ENCODE results near the gene ADAP2.
"Not testable (repeated sequence)": the region's sequence is repeated elsewhere in the genome, so short reads cannot be mapped to it uniquely, and the experiment has no call there.

ADAP2 gene, protein sequence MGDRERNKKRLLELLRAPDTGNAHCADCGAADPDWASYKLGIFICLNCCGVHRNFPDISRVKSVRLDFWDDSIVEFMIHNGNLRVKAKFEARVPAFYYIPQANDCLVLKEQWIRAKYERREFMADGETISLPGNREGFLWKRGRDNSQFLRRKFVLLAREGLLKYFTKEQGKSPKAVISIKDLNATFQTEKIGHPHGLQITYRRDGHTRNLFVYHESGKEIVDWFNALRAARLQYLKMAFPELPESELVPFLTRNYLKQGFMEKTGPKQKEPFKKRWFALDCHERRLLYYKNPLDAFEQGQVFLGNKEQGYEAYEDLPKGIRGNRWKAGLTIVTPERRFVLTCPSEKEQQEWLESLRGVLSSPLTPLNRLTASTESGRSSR

DNA sequence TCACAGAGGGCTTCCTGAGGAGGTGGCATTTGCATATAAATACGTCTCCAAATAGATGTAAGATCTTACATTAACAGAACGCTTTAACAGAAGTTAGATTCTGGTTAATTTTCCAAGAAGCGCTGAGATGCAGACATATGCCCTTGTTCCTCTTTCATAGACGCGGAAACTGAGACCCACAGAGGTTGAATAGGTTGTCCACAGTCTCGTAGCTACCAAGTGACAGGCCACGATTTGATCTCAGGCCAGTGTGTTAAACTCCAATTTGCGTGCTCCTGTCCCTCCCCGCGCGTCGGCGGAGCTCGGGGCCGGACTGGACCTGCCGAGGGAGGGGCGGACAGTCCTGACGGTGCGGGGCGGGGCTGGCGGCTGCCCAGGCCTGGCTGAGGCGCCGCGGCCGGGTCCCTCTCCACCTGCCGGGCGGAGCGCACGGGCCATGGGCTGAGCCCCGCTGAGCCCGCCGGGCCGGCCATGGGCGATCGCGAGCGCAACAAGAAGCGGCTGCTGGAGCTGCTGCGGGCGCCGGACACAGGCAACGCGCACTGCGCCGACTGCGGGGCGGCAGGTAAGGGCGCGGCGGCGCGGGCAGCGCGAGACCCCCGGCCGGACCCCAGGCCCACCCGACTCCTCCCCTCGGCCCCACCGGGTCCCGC, at the start of gene ADAP2:
Gene ADAP2, plus strand, starts transcription at position 402 of the 653 bp plus-strand sequence. Its CDS starts 70 bp downstream, at position 472.
- DNase-seq (ENCODE audit: low read depth in 2 of 2), result no peak

DNA sequence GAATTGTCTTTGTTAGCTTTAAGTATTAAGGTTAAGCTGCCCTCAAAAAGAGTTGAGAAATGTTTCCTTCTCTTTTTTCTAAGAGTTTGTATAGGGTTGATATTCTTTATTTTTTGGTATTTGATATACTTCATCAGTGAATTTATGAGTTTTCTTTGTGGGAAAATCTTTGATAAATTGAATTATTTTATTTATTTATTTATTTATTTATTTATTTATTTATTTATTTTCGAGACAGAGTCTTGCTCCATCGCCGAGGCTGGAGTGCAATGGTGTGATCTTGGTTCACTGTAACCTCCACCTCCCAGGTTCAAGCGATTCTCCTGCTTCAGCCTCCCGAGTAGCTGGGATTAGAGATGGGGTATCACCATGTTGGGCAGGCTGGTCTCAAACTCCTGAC, 35.6 kb upstream of the ADAP2 start:
- DNase-seq (ENCODE audit: low read depth in 2 of 2), result no peak

DNA sequence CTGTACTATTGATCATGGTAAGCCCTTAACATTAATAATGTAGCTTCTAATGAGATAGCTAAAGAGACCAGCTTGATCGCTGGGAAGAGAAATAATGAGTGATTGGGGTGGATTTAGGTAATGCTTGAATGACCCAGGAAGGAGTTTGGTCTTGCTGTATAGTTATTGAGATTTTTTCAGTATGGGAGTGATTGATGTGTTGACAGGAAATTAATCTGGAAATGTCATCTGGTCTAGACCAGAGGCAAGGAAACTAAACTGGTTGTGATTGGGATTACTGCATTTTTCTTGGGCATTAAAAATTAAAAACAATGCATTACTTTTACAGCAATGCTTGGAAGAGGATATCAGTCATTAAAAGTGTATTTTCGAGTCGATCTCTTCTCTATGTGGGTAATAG, 27.5 kb upstream of the ADAP2 start:
- no peak for DNase-seq (ENCODE audit: low read depth in 2 of 2)

DNA sequence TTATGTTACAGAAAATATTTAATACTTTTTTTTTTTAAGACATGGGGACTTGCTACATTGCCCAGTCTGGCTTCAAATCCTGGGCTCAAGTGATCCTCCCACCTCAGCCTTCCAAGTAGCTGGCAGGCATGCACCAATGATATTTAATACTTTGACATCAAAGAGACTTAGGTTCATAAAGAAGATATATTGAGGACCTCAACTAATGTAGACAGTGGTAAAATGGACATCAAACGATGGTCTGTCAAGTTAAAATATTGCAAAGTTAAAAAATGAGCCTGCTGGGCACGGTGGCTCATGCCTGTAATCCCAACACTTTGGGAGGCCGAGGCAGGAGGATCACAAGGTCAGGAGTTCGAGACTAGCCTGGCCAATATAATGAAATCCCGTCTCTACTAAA, 24.4 kb upstream of the ADAP2 start:
- no peak for DNase-seq (ENCODE audit: low read depth in 2 of 2)

DNA sequence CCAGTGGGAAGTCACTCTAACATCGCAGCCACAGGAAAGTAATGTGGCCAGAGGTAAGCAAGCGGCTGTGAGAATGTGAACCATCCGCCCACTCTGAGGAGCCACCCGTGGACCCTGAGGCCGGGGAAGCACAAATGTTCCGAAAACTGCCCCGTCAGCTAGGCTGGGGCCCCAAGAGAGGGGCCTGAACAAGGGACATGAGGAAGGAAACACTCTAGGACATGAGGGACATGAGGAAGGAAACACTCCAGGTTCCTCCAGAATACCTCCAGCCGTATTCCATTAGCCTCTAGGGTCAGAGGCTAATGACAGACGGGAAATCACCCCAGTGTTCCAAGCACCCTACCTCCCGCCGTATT, 16.0 kb upstream of the ADAP2 start:
- DNase-seq (ENCODE audit: low read depth in 2 of 2), result no peak

DNA sequence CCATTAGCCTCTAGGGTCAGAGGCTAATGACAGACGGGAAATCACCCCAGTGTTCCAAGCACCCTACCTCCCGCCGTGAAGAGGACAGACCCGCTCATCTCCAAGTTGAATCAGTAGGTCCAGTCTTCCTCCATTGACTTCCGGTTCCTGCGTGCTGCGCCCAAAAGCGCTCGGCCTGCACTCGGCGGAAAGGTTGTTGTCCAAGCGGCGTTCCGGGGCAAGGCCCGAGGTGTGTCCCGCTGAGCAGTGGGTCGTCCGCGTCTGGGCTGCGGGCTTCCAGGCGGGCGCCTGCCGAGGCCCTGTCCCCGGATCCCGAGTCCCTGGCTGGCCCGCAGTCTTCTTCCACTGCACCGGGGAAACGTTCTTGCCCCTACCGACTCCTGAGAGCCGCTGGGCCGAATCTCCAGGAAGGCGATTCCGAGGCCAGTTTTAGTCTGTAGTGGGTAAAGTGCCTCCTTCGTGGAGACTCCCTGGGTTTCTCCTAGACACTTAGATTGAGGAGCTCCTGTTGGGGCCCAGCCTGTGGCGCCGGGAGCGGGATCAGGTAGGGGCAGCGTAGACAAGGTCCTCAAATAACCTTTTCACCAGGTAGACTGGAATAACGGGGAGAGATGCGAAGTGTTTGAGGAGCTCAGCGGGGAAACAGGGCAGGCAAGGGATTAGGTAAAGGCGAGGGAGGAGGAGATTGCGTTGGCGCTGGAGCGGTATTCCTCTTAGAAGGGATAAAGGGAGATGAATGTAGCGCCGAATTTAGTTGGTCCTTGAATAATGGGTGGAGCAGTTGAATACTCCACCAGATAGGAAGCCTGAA, 15.4 kb upstream of the ADAP2 start, which contains the start of gene TEFM:
Gene TEFM, minus strand, starts transcription at position 138 of the 811 bp plus-strand sequence. Its CDS starts 40 bp downstream, at position 98.
- DNase-seq (ENCODE audit: low read depth in 2 of 2), result peak; percentile 77

DNA sequence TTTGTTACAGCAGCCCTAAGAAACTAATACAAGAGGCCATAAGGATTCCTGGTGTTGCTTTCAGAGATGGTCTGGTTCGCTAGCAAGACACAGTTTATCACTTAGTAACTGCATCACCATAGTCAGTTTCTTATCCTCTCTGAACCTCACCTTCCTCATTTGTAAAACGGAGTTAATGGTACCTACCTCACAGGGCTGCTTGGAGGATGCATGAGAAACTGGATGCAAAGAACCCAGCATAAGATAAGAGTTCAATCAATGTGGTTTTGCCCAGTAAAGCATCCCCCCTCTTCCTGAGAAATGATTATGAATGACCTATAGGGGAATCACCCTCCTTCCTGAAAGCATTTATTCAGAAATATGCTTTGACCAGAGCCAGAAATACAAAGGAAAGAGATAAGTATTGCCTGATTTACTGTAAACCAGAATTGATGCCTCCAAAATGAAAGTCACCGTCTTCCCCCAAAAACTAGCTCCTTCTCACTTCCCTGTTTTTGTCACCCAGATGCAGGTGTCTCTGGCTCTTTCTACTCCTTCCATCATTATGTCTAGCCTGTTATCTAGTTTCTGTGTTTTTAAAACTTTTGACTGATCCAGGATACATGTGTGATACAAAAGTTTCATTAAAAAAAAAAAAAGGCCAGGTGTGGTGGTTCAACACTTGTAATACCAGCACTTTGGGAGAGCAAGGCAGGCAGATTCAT, 12.9 kb upstream of the ADAP2 start:
- no peak for DNase-seq (ENCODE audit: low read depth in 2 of 2)

DNA sequence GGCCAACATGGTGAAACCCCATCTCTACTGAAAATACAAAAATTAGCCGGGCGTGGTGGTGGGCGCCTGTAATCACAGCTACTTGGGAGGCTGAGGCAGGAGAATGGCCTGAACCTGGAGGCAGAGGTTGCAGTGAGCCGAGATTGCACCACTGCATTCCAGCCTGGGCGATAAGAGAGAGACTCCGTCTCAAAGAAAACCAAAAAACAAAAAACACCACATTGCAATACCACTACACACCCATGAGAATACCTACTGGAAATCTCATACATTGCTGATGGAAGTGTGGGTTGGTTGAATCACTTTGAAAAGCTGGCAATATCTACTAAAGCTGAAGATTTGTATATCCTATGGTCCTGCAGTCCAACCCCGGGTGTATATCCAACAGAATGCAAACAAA, 11.6 kb upstream of the ADAP2 start:
- DNase-seq (ENCODE audit: low read depth in 2 of 2), result not testable (repeated sequence)

DNA sequence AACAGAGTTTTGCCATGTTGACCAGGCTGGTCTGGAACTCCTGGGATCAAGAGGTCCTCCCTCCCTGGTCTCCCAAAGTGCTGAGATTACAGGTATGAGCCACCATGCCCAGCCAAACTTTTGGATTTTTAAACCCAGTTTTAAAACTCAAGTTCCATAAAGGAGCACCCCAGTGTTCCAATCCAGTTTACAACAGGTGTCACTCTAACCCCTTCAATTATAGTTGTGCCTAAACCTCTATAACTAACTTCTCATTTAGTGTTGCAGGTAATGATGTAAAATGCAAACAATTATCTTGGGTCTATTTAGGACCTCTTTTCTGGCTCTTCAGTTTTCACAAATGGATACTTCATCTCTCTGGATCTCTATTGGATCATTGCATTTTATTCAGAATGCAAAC, 7.8 kb upstream of the ADAP2 start:
- no peak for DNase-seq (ENCODE audit: low read depth in 2 of 2)

DNA sequence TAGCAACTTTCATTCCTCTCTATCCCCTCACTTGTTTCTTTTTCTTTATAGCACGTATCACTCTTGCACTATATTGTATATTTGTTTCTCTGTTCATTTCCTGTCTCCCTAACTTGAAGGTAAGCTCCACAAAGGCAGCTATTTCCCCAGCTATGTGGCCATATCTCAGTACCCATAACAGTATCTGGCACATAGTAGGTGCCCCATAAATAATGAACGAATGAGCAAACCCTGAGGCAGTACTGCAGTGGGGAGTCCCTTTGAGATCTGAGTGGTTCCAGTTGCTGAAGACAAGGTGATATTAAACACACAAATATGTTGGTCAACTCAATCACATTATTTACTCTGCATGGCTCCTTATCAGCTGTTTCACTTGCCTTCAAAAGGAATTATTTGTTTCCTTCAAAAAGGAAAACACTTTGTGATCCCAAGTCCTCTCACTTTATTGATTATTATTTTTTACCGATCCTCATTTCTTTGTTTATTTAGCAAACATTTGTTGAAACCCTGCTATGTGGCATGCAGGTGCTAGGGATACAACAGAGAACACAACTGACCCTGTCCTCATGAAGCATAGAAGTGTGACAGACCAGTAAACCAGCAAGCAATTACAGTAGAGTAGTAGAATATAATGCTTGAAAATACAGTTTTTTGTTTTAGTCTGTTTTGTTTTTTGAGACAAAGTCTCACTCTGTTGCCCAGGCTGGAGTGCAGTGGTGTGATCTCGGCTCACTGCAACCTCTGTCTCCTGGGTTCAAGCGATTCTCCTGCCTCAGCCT, 5.7 kb upstream of the ADAP2 start:
- DNase-seq (ENCODE audit: low read depth in 2 of 2), result no peak

DNA sequence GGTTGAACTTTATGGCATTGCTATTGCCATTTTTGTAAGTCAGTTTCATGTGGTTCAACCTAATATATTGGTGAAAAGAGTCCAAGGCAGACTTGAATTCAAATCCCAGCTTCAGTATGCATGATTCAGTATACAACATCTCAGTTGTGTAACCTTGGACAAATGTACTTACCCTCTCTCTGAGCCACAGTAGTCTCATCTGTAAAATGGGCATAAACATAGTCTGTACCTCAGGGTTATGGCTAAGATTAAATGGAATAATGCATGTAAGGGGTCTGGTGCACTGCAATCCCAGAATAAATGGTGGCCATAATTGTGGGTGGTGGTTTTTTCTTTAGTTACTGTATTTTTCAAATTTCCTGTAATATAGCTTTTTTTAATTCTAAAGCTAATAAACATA, 4.7 kb upstream of the ADAP2 start:
- DNase-seq (ENCODE audit: low read depth in 2 of 2), result no peak

DNA sequence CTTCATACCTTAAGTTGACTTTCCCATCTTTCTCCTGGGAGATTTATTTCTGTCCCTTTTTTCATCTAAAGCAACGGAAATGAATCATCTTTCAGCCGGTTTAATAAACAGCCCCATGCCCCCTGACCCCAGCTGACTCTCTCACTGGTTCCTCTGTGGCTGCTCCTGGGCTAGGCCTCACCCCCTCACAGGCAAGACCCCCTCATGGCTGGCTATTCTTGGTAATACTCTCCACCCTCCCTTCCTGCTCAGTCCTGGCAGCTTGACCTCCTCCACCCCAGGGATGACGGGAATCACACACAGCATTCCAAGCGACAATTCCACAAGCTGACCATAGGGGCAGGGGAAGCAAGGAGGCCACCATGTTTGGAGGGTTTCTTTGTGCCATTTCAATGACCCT, 1.5 kb upstream of the ADAP2 start:
- DNase-seq (ENCODE audit: low read depth in 2 of 2), result no peak

DNA sequence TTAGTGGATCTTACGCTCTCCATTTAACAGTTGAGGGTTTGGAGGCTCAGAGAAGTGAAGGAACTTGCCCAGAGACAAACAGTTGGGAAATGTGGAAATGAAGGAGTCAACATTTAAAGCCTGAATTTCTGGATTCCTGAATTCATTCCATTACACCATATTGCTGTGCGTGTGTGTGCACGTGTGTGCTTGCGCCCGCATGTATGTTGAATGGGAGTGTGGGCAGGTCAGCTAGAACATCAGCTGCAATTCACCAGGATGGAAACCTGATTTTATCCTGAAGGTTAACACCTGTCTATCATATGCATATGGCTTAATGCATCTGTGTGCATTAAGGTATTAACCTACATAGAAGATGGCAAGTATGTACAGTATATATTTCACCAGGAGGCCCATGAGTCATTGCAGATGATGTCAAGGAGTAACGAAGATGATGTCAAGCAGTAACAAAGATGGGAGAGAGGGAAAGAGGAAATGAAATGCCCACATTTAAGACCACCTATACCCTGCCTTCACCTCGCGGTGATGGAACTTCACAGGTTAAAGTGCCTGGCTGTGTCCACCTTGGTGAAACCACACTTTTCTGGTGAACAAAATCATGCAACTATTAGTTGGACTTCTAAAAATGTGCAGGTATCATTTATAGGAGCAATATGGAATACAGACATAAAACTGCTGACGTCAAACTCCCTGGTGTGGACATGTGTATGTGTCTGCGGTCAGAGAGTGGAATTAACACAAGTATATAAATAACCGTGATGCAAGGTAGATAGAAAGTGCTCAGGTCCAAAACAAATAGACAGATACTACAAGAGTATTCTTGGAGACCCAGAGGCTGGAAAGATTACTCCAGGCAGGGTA, 832 bp upstream of the ADAP2 start:
- no peak for DNase-seq (ENCODE audit: low read depth in 2 of 2)

DNA sequence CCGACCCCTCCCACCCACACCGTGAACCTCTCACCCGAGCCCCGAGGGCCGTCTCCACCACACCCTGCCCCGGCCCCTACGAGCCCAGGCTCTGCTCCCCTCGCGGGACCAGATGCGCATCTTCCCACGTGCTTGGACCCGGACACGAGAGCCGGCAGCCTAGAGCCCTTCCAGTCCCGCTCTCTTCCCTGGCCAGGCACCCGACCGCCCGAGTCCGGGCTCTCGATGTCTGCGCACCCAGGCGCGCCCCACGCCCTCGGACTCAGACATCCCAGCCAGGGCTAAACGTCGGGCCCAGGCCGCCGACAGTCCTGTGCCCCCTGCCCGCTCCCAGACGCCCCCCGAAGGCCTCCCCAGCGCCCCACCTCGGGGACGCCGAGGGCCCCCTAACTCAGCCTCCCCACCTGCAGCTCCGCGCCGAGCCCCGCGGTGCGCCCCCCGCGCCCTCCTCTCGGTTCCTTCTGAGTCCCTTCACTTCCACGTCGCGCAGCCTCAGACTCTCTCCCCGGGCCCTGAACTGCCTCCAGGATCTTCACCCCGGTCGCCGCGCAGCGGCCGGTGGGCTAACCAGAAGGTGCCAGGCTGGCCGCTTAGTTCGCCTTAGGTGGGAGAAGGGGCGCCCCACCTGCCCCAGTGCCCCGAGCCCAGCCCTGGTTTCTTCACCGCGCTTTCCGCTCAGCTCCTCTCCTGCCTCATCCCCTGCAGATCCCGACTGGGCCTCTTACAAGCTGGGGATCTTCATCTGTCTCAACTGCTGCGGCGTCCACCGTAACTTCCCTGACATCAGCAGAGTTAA, 688 bp downstream of the ADAP2 start:
- no peak for DNase-seq (ENCODE audit: low read depth in 2 of 2)

DNA sequence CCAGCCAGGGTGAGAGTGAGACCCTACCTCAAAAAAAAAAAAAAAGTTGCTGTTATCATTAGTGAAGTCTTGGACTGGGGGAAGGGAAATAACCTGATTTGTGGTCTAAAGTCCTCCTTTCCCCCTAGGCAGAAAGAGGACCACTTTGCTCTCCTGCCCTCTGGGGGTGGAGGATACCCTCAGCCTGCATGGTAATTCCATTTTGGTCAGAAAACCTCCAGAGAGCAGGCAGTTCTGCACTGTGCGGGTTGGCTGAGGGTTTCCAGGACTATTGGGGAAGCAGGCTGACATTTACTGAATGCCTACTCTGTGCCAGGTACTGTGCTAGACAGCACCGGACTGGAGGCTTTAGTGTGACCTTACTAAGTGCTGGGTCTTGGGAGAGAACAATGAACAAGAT, 2.6 kb downstream of the ADAP2 start:
- DNase-seq (ENCODE audit: low read depth in 2 of 2), result no peak

DNA sequence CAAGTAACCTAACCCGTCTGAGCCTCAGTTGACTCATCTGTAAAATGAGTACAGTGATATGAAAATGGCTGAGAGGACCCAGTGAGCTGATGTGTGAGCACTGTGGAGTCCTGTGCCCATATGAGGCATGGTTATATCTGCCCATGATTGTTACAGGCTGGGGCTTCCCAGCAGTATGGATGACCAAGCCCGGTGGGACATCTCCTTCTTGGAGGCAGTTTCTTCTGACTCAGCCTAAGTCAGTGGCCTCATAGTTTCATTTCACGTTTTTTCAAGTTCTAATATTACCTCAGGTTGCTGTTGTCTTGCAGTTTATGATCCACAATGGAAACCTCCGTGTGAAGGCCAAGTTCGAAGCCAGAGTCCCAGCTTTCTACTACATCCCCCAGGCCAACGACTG, 4.8 kb downstream of the ADAP2 start:
- no peak for DNase-seq (ENCODE audit: low read depth in 2 of 2)

DNA sequence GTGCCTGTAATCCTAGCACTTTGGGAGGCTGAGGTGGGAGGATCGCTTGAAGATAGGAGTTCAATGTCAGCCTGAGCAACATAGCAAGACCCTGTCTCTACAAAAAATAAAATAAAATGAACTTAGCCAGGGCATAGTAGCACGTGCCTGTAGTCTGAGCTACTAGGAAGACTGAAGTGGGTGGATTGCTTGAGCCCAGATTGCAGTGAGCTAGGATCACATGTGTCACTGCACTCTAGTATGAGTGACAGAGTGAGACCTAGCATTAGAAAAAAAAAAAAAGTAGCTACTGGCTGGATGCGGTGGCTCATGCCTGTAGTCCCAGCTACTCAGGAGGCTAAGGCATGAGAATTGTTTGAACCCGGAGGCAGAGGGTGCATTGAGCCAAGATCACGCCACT, 6.0 kb downstream of the ADAP2 start:
- no peak for DNase-seq (ENCODE audit: low read depth in 2 of 2)

DNA sequence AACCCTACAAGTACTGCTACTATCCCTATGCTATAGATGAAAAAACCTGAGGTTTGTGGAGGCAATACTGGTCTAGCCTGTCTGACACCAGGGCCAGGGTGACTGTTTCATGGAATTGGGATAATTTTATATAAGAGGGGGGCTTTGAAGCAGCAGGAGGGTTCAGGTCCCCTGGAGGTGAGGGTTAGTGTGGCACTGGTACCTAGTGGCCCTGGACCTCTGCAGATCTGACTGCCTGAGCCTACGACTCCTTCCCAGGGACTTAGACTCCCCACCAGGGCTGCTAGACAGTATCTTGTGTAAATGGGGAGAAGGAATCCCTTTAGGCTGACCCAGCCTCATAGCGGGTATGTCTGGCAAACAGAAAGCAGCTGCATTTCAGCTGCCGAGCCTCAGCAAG, 6.8 kb downstream of the ADAP2 start:
- DNase-seq (ENCODE audit: low read depth in 2 of 2), result no peak

DNA sequence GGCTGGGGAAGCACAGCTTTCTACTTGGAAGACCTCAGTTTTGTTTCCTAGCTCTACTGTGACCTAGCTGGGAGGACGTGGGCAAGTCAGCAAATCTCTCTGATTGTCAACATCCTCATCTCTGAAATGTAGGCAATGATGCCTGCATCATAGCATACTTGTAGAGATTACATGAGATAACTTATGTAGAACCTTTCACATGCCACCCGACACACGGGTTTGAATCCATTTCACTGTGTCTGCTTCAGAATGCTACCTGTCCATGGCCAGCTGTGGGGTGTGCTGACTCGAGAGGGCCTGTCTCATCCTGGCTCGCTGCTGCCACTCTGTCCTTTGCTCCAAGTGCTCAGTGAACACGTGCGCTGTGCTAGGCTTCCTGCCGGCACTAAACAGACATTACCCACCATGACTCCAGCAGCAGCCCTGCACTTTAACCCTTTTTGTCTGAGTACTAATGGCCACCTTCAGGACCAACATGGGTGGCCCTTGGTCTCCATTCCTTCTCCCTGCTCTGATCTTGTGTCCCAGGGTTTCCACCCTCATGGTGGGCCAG, 7.4 kb downstream of the ADAP2 start:
- DNase-seq (ENCODE audit: low read depth in 2 of 2), result no peak

Data from stimulated activated CD8-positive, alpha-beta memory T cell treated with anti-CD3 and anti-CD28 coated beads, Interleukin-7, amount 100 ng/mL, for 4 hours (primary cell).